ENCODE results near the gene ATP6V1C2.
"Not testable (repeated sequence)": the region's sequence is repeated elsewhere in the genome, so short reads cannot be mapped to it uniquely, and the experiment has no call there.

ATP6V1C2 gene

DNA sequence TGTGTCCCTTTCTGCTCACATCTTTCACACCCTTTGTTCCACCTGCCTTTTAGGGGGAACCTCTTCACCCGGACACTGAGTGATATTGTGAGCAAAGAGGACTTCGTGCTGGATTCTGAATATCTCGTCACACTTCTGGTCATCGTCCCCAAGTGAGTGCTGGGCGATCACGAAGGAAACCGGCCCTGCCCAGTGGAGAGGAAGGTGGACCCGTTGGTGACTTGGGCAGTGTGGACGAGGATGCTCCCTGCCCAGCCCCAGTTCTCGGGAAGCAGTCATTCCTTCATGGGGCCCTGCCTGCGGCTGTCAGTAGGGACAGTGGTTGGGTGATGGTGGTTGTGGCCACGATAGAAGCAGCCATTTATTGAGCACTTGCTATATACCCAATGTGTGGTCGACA is 50.4 kb downstream of the ATP6V1C2 start:
- no peak for DNase-seq

DNA sequence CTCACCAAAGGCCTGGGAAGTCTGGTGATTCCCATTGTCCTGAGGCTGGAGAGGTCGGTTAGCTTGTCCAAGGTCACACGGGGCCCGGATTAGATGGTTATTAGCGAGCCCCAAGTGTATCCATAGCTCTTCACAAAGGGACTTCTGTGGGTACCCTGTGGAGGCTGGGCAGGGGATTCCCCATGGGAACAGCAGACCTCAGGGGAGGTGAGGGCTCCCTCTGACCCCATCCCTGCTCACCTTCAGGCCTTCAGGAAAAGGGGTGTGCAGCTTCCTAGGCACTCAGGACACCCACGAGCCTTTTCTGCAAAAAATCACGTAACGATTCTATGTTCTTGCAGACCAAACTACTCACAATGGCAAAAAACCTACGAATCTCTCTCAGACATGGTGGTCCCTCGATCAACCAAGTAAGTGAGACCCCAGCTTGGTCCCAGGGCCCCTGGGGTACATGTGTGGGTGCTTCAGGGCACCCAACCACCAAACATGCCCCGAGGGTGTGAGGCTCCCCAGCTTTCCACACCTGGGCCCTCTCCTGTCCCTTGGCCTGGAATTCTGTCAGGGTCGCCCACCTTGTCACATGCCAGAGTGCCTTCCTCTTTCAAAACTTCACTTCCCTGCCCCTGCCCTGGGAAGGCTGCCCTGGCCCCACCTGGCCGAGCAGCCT is 50.9 kb downstream of the ATP6V1C2 start:
- no peak for DNase-seq

DNA sequence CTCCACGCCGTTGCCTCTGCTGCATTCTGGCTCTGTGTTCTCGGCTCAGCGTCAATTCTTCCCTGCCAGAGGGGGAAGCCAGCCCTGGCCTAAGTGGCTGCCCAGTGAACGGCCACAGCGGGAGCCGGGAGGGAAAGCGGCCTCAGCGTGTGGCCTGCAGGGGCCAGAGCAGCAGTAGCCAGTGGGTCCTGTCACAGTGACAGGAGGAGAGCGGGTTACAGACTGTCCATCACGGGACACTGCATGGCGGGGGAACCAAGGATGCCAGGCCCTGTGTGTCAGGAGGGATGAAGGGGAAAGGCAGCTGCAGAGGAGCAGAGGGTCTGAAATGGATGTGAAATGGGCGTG is 51.4 kb downstream of the ATP6V1C2 start:
- no peak for DNase-seq

DNA sequence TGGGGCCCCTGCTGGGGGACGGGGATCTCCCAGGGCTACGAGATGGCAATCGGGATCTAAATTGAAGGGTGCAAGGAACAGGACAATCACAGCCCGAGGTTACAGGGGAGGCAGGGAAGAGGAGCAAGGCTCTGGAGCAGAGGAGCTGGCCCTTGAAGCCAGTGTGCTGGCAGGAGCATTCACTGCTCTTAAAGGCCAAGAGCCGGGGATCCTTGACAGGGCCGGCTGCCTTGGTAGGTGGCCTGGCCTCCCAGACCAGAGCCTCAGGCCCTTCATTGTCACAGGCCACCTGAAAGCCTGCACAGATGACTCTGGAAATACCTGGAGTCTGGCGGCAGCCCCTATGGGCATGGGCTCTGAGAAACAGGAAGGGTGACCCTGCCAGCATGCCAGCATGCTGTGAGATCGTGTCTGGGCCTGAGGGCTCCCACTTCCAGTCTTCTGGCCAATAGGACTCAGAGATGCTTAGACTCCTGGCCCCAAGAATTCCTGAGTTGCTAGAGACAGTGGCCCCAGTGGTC is 52.5 kb downstream of the ATP6V1C2 start:
- no peak for DNase-seq

DNA sequence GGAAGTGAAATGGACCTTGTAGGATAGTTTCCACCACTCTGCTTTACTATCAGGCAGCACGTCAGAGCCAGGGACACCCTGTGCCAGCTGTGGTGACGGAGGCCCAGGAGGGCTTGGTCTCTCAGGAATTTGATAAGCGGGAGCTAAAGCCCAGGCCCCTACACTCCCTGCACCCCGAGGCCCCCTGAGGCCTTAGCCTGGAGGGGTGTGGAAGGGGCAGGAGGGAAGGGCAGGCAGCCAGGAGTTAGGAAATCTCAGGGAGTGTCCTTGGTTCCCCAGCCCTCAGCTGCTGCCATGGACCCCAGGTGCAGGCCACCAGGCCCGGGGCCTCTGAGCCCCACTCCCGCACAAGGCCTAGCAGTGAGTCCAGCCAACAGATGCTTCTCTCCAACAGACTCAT is 53.0 kb downstream of the ATP6V1C2 start:
- no peak for DNase-seq

DNA sequence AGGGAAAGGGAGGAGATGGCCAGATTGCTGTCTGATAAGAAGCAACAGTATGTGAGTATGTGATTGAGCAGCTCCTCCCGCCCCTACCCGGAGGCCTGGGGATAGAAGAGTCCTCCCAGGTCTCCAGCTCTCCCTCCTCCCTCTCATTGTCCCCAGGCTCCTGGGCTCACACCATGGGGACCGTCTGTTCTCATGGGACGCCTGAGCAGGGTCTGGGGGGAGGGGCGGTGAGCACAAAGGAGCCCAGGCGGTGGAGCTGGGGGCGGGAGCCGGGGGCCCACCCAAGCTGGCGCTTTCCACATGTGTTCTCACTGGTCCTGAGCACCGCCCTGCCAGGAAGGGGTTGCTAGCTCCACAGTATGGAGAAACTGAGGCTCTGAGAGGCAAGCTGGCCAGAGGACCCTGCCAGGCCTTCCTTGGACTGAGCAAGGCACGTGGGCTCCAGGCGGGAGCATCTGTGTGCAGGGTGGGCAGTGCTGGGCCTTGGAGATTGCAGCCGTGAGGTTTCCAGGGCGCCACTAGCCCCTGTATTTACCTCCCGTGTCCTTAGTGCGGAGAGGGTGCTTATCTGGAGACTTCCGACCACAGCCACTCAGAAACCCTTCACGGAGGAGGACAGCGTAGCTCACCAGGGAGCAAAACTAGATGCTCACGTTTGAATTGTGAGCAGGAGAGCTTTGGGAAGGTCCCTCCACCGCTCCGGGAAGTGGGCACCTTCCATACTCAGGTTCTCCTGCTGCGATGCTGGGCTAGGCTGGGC is 53.8 kb downstream of the ATP6V1C2 start:
- no peak for DNase-seq

DNA sequence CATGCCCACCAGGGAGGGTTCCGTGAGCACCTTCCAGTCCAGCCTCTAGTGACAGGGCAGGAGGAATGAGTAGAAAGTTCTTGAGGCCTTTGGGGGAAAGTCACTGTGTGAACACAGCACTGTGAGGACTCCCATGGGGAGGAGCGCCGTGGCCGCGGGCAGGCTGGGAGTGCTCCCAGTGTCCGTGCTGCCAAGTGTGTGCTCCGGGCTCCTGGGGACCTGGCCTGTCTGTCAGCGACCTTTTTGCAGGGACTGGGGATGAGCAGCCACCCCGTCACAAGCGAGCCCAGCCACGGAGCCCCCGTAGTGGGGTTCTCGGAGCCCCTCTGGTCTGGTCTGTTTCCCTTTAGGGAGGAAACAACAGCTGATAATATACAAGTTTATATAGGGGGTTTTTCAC is 54.4 kb downstream of the ATP6V1C2 start:
- DNase-seq, result no peak

DNA sequence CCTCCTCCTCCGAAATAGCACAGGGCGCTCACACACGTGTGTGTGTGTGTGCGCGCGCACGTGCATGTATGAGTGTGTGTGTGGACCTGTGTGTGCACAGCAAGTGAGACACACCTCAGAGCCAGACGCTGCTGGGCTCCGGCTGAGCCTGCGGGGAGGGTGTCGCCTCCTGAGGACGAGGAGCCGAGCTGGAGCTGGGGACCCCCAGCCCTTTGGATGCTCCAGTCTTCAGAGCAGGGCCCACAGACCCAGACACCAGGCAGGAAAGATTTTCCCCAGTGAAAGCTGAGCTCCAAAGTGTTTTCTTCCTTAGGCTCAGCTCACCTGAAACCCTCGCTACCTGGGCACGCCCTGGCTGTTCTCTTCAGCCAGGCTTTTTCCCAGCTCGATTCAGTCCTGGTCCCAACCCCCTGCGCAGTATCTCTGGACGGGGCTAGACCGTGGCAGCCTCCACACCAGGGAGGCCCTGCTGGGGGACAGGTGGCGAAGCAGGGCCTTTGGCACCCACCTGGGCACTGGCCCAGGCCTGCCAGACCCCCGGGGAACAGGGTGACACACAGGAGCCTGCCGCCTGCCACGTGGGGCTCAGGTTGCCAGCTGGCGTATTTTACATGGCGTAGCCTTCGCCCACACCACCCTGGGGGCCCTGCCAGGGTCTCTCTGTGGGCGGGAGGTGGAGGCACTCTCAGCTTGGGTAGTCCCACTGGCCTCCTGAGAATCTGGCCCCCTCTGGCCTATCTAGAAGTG is 55.0 kb downstream of the ATP6V1C2 start:
- DNase-seq, result no peak

DNA sequence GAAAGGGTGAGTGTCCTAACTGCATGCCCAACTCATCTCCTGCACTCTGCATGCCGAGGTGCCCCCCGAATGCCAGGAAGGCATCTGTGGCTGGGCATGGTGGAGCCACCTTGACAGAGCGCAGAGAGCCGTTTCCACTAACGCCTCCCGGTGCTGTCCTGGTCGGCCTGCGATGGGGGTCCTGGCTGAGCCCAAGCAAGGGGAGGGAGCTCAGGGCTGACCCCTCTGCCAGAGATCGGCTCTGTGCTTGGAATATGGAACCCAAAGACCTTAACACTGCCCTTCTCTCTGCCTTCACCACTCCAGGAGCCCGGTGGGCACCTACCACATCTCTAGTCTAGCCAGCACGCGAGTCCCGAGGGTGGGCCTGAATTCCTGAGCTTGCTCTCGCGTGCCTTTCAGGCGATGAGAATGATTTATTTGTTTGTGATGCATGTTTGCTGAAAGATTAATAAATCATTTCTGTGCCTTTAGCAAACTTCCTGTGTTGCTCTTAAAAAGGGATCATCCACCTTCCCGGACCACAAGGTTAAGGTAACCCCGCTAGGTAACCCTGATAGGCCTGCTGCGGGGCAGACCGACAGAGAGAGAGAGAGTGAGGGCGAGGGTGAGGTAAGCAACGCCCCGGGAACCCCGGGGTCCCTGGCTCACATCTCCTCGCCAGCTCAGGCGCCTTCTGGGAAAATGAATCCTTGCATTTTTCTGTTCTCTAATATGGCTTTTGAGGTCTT is 55.8 kb downstream of the ATP6V1C2 start:
- DNase-seq, result no peak

DNA sequence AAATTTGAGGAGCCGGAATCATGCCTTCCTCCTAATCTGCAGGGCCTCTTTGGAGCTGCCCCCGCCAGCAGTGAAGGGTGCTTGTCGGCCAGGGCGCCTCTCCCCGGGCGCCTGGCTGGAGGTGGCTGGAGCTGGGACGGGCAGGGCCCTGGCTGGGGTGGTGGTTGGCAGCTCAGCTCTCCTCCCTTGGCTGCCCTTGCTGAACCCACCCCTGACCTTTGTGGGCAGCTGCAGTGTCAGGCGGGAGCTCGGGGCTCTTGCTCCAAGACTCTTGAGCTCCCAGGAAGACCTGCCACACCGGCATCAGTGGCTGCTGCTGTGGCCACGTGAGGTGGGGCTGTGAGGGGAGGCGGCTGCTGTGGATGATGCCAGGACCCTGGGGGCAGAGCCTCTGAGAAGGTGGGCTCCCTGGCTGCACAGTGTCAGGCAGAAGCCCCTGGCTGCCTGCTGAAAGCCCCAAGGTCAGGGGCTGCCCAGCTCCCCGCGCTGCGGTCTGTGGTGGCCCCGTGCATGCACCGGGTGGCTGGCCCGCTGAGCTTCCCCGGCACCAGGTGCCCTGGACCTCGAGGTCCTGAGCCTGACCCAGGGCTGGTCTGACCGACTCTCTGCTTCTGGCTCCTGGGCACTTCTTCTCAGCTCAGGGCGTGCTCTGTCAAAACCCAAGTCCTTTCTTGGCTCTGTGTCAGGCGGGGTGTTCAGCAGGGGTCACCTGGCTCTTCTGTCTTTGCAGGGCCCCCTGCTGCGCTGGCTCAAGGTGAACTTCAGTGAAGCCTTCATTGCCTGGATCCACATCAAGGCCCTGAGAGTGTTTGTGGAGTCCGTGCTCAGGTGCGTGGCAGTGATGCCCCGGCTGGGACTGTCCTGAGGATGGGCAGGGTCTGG is 56.7 kb downstream of the ATP6V1C2 start:
- DNase-seq, result no peak

DNA sequence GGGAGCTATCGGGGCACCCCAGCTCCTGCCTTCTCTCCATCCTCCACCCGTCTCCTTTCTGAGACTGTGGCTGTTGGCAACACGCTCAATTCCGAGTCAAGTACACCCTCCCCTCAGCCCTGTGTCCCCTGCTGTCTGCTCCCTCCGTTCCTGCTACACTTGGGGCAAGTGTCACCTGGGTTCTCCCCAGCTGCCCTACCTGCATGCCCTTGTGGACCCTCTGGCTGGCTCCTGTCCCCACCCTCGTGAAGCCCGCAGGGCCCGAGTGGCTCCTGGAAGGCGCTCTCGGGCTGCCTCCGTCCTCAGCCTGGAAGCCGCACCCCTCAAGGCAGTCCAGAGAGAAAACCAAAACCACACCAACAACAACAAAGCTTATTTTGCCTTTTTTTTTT is 57.3 kb downstream of the ATP6V1C2 start:
- DNase-seq, result no peak

DNA sequence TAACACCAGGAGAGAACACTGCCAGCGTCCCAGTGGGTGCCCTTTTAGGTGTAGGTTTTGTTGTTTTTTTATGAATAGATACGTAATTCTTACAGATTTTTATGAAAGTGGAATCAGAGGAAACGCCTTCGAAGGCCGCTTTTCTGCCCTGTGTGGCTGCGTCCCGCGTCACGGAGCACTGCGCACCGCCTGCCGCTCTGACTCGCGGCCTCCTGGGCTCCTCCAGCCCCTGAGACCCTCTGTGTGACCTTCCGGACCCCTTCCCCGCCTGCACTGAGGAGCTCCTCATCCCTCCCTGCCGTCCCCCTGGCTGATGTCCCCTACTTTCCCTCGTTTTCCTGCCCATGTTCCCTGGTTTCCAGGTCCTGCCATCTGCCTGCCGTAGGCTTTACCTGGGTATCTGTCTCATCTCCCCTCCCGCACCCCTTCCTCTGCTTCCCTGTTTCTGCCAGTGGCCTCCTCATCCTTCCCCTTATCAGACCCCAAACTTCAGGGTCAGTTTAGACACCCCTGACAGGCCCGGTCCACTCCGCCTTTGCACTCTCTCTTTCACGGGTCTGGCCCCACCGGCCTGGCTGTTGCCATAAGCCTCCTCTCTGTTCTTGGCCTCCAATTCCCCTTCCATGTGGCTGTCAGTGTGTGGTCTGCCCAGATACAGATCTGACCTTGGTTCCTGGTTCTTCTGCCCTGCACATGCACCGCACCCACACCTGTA is 58.5 kb downstream of the ATP6V1C2 start:
- DNase-seq, result no peak

DNA sequence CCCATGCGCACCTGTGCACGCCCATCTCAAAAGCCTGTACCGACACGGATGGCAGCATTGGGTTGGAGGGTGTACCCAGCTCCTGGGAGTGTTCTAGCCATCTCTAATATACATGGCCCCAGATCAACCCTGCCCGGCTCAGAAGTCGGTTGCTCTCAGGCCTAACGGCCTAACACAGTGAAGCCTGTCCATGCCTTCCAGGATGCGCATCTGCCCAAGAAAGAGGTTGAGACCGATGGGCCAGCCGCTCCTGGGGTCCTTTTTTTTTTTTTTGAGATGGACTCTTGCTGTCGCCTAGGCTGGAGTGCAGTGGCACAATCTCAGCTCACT is 59.0 kb downstream of the ATP6V1C2 start:
- no peak for DNase-seq

DNA sequence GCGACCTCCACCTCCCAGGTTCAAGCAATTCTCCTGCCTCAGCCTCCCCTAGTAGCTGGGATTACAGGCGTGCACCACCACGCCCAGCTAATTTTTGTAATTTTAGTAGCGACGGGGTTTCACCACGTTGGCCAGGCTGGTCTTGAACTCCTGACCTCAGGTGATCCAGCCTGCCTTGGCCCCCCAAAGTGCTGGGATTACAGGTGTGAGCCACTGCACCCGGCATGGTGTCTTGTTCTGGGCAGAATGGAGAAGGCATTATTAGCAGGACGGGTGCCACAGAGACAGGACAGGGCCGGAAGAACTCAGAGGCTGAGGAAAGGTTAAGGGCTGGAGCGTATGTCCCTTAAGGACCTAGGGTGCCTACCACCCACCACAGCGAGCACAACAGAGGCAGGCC is 59.4 kb downstream of the ATP6V1C2 start:
- DNase-seq, result not testable (repeated sequence)

DNA sequence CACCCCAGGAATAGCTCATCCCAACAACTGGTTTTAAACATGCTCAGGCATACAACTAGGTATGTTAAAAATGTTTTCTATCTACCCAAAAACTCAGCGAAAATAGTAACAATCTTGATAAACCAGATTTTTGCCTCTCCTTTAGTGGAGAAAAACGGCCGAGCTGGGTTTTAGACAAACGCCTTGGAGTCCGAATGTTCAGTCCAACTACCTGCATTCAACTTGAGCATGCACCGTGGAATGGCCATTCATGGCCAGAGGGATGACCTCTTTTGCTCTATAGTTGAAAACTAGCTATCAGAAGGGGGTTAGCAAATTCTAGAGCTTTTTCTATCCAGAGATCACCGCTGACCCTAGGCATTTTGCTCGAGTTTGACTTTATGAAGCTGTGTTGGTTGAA is 60.3 kb downstream of the ATP6V1C2 start:
- no peak for DNase-seq

DNA sequence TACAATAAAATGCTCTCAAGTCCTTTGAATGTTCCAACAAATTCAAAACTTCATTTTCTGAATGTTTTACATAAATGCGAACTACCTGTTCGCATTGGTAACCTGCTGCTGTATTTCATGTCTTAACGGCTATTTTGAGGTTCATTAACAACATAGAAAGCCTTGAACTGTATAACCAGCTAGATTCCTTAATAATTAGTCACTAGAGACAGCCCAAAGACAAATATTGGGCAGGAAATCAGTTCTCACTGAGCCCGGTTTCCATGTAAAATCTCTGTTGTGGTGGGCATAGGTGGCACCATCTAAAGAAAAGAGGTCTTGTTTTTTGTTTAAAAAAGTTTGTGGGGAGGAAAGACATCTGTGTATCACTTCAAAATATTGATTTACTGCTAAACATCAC is 62.0 kb downstream of the ATP6V1C2 start:
- no peak for DNase-seq

DNA sequence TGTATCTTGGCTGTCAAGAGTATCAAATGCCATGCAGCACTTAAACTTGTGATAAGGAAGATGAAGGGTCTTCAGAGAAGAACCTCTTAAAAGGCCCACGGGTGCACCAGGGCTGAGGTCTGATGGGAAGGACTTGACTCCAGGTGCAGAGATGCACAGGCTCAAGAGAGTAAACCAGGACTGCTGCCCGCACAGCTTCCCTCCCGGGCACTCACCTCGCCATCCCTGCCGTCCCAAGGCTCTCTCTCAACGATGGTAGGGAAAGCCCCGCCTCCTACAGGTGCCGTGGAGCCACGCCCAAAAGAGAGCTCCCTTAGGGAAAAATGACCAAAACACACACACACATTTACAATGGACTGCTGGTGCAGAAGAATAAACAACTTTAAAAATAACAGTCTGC is 63.3 kb downstream of the ATP6V1C2 start:
- no peak for DNase-seq

DNA sequence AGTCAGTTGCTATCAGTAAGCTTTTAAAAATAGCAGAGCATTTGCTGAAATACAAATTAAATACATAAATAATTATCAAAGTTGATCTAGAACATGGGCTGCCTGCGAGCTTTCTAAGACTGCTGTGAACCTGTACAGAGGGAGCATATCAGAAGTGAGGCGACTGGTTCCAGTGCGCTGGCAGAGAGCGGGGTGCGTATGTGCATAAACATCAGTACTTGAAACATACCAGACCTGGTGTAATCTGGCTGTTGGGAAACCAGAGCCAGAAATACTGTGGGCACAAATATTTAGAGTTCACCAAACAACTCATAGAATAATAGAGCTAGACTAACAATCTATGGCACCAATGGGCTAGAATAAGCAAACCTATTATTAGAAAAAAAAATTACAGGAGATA is 63.8 kb downstream of the ATP6V1C2 start:
- no peak for DNase-seq

DNA sequence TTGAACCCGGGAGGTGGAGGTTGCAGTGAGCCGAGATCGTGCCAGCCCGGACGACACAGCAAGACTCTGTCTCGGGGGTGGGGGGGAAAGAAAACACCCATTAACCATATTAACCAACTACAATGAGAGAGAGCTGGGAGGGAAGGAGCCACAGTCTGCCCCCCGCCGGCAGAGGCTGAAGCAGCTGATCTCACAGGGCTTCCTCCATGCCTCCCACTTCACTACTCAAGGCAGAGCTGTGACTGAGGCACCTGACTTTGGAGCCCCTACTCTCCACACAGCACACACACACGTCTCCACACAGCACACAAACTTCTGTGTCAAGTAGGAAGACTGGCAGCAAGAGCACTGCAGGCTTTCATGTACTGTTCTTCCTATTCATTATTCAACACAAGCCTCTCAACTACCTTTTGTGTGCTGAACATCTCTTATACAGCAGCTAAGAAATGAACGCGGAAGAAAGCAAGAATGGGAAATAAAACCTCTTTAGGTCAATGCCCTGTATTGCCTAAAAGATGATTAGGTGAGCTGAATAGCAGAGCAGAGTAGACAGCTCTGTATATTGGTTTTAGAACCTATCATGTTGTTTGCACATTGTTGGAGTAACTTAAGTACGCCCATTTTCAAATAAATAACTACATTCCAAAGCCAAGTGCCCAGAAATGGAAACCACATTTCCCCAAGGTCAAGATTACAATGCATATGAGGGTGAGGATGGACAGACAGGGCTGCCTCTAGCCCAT is 65.0 kb downstream of the ATP6V1C2 start:
- DNase-seq, result no peak

DNA sequence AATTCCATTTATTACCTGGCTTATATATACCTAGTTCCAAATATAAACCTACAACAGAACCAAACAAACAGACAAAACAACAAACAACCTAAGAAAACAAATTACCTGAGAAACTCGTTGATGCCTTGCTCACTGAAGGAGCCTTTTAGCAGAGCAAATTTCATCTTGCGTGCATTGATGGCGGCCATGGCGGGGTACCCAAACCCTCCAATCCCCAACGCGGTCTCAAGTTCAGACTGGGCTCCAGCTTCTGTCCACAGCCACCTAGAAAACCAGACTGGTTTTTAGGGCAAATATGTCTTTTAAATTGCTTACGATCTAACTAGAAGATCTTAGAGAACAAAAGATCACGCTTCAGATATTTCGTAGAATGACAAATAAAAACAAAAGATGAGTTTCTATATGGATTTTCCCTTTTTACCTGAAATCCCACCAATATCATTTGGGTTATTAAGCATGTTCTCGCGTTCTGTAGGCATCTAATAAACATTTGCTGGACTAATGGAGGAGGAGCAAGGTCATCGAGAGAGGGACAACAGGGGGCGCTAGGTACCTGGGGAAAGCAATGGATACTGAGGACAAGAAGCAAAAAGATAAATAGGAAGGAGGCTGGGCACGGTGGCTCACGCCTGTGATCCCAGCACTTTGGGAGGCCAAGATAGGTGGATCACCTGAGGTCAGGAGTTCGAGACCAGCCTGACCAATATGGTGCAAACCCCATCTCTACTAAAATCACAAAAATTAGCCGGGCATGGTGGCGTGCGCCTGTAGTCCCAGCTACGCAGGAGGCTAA is 65.9 kb downstream of the ATP6V1C2 start:
- no peak for DNase-seq
